Measurements from ENCODE around the gene LPIN1.

DNA sequence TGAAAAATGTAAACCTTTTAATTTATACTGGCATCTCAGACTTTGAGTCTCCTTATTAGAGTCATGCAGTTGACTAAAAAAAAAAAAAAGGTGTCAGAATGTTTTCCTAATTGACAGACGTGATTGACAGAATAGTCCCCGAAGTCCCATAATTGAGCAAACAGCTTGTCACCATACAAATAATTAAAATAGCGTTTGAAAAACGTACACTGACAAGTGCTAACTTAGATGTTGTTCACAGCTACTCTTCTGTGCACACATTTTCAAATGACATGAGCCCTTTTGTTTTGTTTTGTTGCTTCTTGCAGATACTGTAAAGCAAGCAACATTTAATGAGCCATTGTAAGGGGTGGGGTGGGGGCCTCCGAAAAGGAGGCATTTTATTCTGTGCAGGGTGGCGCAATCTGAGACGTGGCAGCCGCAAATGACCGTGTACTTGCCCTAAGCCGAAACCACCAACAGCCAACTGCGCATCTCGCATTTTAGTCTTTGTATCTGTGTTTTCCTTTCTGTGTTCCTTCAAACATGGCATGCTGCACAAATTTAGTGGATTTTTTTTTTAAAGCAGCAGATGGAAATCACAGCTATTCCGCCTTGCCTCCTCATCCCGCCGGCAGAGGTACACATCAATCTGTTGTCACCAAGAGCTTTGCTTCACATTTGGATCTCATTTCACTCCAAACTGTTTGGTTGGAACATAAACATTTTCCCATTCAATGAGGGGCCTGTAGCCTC, 52.4 kb downstream of the LPIN1 start:
- TF ChIP-seq, protein P1, sequence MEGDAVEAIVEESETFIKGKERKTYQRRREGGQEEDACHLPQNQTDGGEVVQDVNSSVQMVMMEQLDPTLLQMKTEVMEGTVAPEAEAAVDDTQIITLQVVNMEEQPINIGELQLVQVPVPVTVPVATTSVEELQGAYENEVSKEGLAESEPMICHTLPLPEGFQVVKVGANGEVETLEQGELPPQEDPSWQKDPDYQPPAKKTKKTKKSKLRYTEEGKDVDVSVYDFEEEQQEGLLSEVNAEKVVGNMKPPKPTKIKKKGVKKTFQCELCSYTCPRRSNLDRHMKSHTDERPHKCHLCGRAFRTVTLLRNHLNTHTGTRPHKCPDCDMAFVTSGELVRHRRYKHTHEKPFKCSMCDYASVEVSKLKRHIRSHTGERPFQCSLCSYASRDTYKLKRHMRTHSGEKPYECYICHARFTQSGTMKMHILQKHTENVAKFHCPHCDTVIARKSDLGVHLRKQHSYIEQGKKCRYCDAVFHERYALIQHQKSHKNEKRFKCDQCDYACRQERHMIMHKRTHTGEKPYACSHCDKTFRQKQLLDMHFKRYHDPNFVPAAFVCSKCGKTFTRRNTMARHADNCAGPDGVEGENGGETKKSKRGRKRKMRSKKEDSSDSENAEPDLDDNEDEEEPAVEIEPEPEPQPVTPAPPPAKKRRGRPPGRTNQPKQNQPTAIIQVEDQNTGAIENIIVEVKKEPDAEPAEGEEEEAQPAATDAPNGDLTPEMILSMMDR (IDR thresholded peaks at IDR 0.05 in 8 of 11, conservative IDR thresholded peaks at IDR 0.05 in 3 of 11): no peak
- TF ChIP-seq POLR2AphosphoS5 (IDR thresholded peaks at IDR 0.05): no peak
